ENCODE results near the gene MYT1.
A peak's percentile ranks its signal among the peaks of the same experiment; 100 is the strongest.

The MYT1 gene

DNA sequence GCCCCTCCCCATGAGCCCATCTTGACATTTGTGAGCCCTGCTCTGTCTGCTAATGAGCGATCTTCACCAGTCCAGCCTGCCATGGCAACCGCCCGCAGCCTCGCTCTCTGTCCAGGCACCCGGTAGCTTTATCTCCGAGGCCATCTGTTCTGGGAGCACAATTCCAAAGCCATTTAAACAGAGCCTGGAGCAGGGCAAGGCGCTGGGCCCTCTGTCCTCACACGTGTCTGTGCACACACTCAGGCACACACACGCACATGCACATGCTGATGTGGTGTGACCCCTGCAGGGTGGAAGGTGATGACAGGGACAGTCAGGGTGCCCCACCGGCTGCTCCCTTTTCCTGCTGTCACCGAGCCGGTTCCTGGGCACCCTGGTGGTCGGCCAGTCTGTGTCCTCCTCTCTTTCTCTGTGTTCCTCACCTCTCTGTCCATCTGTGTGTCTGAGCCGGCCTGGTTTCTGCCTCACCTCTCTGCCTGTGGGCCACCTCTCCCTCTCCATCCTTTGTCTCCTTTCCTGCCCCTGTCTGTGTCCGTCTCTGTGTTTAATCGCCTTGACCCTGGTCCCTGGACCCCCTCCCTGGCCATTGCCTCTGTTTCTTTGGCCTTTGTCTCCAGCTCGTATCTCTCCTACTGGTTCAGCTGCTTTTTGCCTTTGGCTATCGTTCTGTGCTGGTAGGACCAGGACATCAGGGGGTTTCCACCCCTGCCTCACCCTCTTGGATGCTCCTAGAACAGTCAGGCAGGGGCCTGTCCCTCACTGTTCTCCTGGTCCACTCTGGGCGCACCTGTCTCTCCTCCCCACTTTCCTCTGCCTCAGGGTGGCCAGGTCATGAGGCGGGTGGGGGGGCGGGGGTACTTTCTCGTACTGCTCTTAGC lies 8.8 kb upstream of the MYT1 start:
- DNase-seq (ENCODE audit: low read depth), result no peak

DNA sequence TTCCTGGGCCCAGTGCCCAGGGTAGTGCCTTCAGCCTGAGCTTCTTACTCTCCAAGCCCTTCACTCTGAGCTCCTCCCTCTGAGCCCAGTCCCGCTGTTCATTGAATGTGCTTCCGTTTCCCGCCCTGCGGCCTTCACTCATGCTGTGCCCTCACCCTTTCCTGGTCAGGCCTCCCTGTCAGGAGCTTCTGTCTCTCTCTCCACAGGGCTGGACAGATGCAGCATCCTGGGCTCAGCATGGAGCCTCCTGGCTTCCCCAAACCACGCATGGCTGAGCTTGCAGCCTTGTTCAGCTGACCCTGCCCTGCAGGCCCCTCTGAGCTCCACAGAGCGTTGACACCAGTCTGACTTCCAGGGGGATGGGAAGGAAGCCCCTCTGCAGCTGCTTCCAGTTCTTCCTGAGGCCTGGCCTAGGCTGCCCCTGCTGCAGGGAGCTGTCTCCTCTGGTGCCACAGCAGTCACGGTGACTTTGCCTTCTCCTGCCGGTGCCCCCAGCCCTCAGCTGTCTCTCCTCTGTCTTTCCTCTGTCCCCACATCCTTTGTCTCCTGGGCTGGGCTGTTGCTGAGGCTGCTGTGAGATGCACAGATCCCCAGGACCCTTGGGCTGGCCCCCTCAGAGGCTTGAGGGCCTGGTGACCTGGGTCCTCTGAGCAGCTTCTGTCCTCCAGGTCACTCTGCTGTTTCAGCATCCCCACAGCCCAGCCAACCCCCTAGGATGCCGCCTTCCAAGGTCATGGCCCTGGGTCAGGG lies 7.9 kb upstream of the MYT1 start:
- DNase-seq (ENCODE audit: low read depth), result no peak

DNA sequence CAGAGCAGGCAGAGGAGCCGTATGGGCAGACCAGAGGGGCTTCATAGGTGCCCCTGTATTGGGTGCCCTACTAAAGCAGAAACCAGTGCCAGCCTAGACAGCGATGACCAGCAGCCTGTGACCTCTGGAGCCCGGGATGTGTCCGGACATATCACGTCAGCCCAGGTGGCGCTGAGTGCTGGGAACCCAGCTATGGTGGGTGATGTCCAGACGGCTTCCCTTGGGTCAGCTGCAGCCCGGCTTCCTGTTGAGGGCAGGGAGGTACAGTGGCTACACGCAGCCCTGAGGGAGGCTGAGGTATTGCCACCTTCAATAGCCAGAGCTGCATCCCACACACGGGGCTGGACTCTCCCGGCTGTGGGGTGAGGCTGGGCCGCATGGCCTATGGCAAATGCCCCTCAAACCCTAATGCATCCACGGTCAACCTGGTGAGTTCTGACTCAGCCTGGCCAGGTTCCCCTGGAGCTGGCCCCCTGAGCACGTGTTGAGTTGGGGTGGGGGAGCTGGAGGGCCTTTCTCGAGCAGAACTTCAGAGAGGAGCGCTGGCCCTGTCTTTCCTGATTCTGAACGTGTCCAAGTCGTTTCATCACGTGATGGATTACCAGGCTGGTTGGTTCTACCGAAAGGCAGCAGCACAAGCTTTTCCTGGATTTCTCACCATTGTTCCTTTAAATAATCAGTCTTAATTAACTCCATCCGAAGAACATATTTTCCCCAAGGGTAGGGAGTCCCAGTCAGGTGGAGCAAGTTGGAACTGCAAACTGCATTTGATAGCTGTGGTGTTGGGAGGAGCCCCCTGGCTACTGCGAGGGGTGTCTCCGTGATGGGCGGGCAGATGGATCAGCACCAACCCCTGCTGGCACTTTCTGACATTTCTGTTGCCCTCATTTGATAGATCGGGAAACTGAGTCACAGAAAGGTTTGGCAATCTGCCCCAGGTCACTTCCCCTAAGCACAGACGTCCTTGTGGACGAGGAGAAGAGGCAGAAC lies 7.1 kb upstream of the MYT1 start:
- no peak for DNase-seq (ENCODE audit: low read depth)

DNA sequence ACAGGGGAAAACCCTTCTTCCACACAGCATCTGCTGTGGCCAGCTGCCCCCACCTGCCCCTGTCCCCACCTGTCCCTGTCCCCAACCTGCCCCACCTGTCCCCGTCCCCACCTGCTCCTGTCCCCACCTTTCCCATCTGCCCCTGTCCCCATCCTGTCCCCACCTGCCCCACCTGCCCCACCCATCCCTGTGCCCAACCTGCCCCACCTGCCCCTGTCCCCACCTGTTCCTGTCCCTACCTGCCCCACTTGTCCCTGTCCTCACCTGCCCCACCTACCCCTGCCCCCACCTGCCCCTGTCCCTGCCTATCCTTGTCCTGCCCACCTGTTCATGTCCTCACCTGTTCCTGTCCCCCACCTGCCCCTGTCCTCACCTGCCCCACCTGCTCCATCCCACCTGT lies 6.4 kb upstream of the MYT1 start:
- DNase-seq (ENCODE audit: low read depth), result no peak

DNA sequence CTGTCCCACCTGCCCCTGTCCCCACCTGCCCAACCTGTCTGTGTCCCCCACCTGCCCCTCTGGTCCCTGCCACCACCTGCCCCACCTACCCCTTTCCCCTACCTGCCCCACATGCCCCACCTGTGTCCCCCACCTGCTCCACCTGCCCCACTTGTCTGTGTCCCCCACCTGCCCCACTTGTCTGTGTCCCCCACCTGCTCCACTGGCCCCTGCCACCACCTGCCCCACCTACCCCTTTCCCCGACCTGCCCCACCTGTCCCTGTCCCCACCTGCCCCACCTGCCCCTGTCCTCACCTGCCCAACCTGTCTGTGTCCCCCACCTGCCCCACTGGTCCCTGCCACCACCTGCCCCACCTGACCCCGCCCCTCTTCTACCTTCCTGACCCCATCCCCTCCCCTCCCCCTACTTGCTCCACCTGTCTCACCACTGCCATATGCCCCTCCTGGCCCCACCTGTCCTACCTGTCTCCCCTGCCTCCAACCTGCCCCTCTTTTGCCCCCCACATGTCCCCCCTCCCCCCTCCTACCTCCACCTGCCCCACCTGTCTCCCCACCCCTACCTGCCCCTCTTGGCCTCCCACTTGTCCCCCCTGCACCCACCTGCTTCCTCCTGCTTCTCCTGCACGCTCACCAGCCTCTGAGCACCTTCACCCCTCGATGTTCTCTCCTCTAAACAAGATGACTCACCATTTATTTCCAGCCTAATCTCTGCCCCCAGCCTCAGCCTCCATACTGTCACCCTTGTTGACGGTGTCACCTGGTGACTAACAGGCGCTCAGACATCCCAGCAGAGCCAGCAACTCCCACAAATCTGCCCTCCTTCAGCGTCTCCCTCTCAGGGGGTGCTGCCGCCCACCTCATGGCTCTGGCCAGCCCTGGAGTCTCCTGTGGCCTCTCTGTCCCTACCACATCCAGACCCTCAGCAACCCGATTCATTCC lies 5.6 kb upstream of the MYT1 start:
- no peak for DNase-seq (ENCODE audit: low read depth)

DNA sequence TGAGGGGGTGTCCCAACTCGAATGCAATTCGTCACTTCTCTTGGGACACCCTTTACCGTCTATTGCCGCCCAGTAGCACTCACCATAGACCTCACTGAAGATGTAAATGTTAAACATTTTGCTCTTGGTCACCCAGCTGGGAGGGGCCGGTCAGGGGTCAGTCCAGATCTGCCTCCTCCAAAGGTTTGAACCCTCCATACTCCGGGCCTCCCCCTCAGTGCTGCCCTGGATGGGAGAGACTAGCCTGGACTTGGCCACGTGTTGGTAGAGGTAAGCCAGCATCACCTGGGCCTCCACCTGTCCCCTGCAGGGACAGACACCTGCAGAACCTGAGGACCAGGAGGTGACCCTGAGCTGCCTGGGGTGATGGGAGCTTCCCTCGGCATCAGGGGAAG lies 5.0 kb upstream of the MYT1 start:
- DNase-seq (ENCODE audit: low read depth), result no peak

DNA sequence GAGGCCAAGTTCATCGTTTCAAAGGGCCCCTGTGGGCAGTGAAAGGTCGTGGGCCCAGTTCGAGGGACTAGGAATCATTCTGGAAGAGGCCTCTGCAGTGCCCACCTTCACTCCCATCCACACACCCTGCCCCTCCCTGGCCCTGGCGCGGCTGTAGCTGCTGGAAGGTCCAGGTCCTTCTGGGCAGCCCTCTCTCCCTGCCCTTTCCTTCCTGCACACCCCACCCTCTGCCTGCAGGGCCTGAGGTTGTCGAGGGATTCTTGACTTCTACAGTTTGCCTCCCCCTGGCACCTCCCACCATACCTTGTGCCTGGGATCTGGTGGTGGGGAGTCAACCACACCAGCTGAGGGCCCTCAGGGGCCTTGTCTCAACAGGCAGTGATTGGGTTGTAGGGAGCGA lies 4.5 kb upstream of the MYT1 start:
- no peak for DNase-seq (ENCODE audit: low read depth)

DNA sequence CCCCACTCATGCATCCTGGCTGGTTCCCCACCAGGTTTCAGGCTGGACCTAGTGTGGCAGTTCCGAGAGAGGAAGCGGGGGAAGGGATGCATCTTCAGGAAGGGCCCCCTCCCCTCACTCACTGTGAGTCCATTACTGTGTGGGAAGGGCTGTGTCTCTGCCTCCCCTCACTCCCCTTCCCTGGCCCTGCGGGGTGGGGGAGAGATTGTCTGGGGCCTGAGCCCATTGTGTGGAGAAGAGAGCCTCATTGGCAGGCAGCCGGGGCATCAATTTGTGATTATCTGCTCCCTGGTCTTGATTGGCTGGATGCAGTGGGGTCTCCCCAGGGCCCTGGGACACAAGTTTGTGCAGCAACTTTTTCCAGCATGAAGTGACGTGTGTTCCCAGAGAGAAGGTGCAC lies 4.1 kb upstream of the MYT1 start:
- DNase-seq (ENCODE audit: low read depth), result no peak

DNA sequence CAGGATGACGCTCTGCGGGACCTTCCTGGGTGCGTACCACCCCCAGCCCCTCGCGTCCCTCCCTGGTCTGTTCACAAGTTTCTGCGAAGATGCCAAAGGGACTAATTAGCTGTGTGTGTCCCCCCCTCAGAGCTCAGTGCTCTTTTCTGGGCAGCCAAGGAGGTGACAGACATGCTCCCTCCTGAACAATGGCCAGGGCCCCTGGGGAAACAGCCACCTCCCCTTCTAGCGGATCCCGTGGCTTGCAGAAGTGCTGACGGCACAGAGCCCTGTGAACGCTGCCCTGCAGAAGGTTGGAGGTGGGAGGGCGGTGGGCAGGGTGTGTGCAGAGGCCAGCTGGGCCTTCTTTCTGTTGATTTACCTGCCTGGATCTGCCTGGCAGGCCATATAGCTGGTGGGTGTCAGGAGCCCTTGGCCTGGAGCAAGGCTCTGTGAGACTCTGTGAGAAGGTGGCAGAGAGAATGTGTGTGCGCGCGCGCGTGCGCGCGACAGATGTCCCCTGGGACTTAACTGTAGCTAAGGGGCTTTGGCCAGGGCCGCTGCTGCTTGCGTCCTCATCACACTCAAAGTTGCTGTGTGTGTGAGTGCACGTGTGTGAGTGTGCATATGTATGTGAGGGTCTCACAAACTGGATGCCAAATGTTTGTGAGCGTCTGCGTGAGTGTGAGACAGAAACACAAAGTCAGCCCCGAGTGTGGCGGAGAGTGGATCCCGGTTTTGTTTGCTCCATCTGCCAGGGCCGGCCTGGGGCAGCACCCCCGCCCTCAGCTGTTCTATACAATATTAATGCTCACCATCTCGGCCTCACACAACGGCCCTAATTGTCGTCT lies 3.5 kb upstream of the MYT1 start:
- no peak for DNase-seq (ENCODE audit: low read depth)

DNA sequence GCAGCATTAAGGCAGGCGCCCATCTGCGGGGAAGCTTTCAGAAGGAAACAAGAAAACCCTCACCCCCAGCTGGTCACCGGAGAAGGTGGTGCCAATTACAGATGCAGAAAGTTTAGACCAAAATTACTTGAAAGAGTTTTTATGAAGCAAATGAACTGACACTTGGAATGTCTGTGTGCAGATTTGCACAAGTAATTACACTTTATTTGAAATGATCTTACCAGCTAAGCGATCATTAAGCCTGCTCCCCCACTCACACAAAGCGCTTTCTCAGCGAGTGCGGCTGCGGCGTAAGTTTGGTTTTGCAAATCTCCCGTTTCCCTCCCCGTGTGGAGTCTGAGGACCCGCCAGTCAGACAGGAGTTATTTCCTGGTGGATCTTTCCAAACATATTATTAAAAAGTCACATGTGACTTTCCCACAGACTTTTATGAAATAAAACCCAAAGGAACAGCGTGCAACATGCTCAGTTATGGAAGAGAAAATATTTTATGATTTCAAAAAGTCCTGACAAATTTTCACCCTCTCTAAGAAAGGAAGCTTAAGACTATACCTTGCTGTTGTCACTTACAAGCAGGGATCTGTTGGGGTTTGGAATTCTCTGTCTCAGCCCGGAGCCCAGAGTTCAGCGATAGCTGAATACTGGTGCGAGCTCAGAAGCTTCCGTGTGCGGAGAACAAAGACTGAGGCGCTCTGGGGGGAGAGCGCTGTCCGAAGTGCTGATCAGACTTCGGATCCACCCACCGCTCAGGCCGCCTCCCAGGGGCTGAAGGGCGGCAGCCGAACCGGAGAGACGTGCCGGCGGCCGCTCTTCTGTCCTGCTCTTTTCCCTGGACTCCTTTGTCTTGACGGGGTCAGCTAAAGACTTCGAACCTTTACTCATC lies 2.7 kb upstream of the MYT1 start:
- peak; percentile 7 for DNase-seq (ENCODE audit: low read depth)

DNA sequence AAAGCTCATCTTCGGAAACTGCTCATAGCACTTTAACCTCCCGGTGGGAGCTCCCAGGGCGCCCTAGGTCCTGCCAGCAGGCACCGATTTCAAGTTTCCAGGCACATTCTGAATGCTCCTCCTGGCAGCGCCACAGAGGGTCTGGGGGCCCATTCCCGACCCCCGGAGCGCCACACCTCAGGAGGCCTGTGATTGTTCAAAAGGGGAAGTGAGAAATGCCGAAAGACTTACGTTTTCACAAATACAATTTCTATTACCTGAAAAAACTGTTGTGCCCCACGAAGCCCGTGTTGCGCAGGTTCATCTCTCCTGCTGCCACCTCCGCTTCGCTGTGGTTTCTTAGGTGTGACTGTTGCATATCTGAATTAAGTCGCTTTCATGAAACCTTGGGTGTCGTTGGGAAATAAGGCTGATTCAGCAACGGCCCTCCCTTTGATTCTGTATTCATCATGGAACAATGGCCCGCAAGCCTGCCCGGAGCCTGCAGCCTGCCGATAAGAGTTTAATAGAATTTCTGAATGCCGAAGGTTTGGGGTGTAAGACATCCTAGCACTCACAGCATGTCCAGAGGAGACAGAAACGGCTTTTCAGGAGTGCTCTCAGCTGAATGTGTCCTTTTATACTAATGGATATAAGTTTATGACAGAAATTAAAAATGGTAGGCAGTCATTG lies 1.9 kb upstream of the MYT1 start:
- DNase-seq (ENCODE audit: low read depth), result no peak

DNA sequence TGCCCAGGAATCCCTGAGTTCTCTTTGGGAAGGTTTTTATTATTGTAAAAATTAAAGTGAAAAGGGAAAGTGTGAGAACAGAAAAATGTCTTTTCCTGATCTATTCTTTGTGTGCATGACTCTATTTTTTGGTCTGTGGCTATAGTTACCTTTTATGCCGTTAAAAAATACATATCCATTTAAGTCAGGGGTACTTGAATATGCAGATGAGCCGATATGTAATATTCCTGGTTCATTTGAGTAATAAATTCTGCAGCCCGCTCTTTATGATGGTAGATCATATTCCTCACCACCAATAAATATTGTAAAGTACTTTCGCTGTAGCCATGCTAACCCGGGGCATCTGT lies 503 bp upstream of the MYT1 start:
- no peak for DNase-seq (ENCODE audit: low read depth)

DNA sequence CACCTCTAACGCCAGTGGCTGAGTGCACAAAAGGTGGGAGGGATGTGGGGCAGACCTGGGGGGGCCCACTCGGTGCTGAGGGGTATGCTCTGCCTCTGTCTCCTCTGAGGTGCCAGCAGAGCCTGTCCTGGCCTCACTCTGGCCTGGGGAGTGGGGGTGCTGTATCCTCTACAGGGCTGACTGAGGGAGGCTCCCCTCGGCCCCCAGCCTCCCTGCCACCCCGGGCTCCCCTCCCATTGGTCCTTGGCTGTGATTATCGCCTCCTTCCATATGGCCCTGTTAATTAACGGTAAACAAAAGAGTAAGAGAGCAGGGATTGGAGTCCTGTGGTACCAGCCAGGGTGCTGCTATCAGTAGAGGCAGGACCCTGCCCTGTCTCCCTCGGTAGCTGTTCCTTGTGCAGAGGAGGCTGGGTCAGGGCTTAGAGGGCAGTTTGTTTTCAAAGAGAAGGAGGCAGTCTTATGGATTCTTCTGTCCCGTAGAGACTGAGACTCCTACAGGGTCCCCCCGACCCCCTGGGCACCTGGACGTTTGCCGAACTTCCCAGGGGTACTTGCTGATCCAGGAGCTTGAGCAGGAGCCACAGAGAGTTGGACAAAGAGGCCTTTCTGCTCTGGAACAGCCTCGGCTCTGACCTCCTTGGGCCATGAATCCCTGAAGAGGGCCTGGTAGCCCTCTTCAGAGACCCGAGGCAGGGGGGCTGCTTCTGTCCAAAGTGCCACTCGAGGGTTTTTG lies 1.8 kb downstream of the MYT1 start:
- DNase-seq (ENCODE audit: low read depth), result no peak

DNA sequence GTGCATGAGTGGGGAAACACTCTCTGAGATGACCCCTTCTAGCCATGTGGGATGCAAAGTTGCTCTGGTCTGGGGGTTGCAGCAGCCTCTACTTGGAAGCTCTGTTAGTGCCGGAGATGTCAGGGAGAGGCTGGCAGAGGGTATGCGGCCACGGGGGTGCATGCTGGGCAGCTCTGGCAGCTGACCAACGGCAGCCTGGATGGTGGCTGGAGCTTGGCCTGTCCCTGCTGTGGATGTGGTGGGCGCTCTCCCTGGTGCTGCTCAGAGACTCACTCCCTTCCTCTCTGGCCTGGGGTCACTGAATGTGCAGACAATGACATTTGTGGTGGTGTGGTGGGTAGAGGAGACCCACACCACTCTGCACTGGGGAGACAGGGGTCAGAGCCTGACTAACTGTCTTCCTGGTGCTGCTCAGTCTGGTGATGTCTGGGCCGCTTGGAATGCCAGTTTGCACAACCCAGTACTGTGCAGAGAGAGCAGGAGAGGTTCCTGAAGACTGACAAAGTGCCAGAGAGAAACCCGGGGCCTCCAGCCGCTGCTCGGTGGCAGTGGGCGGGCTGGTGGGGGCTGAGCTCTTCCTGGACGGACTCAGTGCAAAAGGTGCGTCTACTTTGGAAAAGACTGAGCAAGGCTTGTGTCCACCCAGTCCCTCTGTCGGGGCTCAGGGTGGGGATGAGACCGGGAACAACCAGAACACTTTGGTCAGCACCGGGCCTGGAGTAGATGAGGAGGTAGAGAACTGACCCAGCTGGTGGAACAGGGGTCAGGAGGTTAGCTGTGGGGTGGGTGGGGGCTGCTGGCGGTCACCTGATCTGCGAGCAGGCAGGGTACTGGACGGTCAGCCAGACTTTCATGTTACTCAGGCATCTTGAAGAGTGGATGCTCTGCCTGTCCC lies 2.7 kb downstream of the MYT1 start:
- DNase-seq (ENCODE audit: low read depth), result no peak

DNA sequence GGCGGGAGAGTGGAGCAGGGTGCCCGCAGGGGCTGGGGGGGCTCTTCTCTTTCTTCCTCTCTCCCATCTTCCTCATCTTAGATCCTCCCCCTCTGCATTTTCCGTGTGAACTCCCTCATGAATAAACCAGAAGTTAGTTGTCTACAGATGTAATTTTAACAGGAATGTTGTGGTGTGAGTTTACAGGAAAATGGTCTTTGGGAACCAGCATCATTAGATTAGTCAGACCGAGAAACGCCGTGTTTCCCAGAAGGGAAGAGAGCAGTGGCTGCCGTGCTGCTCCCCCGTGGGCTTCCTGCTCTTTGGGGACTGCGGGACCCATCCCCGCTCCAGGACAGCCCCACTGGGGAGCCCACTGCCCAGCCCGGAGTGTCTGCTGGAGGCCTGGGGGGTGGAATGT lies 3.4 kb downstream of the MYT1 start:
- no peak for DNase-seq (ENCODE audit: low read depth)

DNA sequence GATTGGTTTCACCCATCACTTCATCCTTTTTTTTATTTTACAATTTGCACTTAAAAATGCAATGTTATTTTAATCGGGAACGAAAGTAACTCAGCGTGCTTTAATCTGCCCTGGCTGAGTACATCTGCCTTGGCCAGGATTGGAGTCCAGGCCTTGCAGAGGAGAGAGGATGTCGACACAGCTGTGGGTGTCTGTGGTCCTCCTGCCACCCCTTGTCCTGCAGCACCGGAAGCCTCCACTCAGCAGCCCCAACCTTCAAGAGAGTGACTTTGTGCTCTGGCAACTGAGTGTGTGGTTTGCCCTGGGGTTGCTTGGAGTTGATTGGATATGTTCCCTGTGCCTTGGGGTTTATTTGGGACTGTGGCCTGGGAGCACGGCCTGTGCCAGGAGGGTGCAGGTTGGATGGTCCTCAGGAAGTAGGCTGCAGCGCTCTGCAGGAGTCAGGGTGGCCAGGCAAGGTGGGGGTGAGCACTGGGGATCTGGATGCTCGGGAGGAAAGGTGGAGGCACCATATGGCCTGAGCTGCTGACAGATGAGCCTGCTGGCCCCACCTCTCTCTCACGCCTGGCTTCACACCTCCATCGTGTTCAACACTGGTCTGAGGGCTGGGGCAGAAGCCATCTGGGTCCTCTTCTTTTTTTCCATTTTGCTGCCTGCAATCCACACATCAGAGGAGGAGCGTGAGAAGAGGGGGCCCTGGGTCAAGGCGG lies 4.3 kb downstream of the MYT1 start:
- DNase-seq (ENCODE audit: low read depth), result no peak

Data from activated T-cell treated with anti-CD3 and anti-CD28 coated beads for 24 hours (primary cell).